HG03565 (cell line): ENCODE data around the gene UHRF1.

Source experiments
- ATAC-seq: cut with Tn5 transposase; IDR thresholded peaks from one replicate; pipeline ENCODE4 v1.9.1; 2021; ENCODE audit warnings: mild to moderate bottlenecking, moderate library complexity; ENCODE audit not compliant: unreplicated experiment

The UHRF1 gene

GRCh38 chr19:4987256-4987655 lies 78.0 kb downstream of the UHRF1 start:
- no peak for ATAC-seq

GRCh38 chr19:4987692-4988370 lies 78.5 kb downstream of the UHRF1 start:
- ATAC-seq: no peak

GRCh38 chr19:4988770-4989251 lies 79.5 kb downstream of the UHRF1 start:
- ATAC-seq: no peak

- ATAC-seq: no peak
Measured at GRCh38 chr19:4990306-4990705, 81.0 kb downstream of the UHRF1 start.

GRCh38 chr19:4991538-4991937 lies 82.2 kb downstream of the UHRF1 start:
- ATAC-seq: no peak

- no peak for ATAC-seq
Measured at GRCh38 chr19:4991996-4992698, 82.8 kb downstream of the UHRF1 start.

- ATAC-seq: no peak
Measured at GRCh38 chr19:4993683-4994082, 84.4 kb downstream of the UHRF1 start.

- no peak for ATAC-seq
Measured at GRCh38 chr19:4996701-4997100, 87.4 kb downstream of the UHRF1 start.

GRCh38 chr19:4997297-4997696 lies 88.0 kb downstream of the UHRF1 start:
- ATAC-seq: no peak

GRCh38 chr19:5000120-5000611 lies 90.9 kb downstream of the UHRF1 start:
- ATAC-seq: no peak

GRCh38 chr19:5001615-5002014 lies 92.3 kb downstream of the UHRF1 start:
- ATAC-seq: no peak

GRCh38 chr19:5002143-5002542 lies 92.8 kb downstream of the UHRF1 start:
- no peak for ATAC-seq

GRCh38 chr19:5003781-5004180 lies 94.5 kb downstream of the UHRF1 start:
- ATAC-seq: no peak

- ATAC-seq: no peak
Measured at GRCh38 chr19:5005096-5005495, 95.8 kb downstream of the UHRF1 start.

GRCh38 chr19:5006201-5006600 lies 96.9 kb downstream of the UHRF1 start:
- no peak for ATAC-seq

- no peak for ATAC-seq
Measured at GRCh38 chr19:5006821-5007220, 97.5 kb downstream of the UHRF1 start.
